Stomach (tissue), 4 donors: Measurements from ENCODE around the gene PSME3IP1.
A peak's percentile ranks its signal among the peaks of the same experiment; 100 is the strongest.

Experiments used
- CTCF ChIP-seq, 7 experiments: fragments of 450-650 bp in 4 of 7; fragments of 200-600 bp in 3 of 7; sonication (generic) in 3 of 7; IDR thresholded peaks; one replicate each; pipeline ENCODE4 v1.5.1; 2016 to 2019; ENCODE audit warnings: antibody characterized with exemption in 7 of 7, control low read depth in 2 of 7, mild to moderate bottlenecking in 1 of 7
- EP300 ChIP-seq: sonication (generic); formaldehyde crosslinking; IDR thresholded peaks from one replicate; pipeline ENCODE4 v1.6.1; 2017; ENCODE audit warnings: antibody characterized with exemption
- POLR2A ChIP-seq, 4 donors: fragments of 450-650 bp; IDR thresholded peaks; one replicate each; pipeline ENCODE4 v1.6.1; 2016; ENCODE audit warnings: antibody characterized with exemption in 4 of 4, control low read depth in 2 of 4, mild to moderate bottlenecking in 1 of 4, moderate library complexity in 1 of 4

GRCh38 chr16:57185945-57186871 lies at the start of gene PSME3IP1, which contains the start of gene RSPRY1:
- no peak for TF ChIP-seq CTCF (IDR thresholded peaks at IDR 0.05)
- peak in 1 of 4 donors; percentile 69 for TF ChIP-seq POLR2A (IDR thresholded peaks at IDR 0.05)
- no peak for TF ChIP-seq EP300
